Measurements from ENCODE around the gene GPC5.
A peak's percentile ranks its signal among the peaks of the same experiment; 100 is the strongest.
"Not testable (repeated sequence)": the region's sequence is repeated elsewhere in the genome, so short reads cannot be mapped to it uniquely, and the experiment has no call there.

The GPC5 gene

DNA sequence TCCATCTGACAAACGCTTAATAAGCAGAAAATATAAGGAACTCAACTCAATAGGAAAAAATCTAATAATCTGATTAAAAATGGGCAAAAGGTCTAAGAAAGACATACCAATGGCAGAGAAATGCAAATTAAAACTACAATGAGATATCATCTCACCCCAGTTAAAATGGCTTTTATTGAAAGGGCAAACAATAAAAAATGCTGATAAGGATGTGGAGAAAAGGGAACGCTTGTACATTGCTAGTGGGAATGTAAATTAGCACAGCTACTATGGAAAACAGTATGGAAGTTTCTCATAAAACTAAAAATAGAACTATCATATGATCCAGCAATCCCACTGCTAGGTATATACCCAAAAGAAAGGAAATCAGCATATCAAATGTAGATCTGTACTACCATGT, 1319.4 kb downstream of the GPC5 start:
- DNase-seq = no peak

DNA sequence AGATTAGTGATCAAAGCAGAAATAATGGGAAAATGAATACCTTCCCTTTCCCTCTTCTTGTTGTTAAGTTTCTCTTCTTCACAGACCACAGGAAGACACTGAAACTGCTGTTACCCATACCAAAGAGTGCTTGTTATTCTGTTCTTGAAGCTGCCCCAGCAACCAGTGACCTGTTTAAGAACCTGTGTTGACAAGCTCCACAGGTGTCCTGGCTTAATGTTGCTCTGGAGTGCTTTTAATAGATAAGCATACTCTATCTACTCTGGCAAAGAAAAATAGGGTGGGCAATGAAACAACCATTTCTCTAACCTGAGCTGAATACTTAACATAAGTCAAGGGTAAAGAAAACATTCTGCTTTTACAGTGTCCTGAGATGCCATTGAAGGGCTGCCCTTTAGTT, 1321.4 kb downstream of the GPC5 start:
- no peak for DNase-seq

DNA sequence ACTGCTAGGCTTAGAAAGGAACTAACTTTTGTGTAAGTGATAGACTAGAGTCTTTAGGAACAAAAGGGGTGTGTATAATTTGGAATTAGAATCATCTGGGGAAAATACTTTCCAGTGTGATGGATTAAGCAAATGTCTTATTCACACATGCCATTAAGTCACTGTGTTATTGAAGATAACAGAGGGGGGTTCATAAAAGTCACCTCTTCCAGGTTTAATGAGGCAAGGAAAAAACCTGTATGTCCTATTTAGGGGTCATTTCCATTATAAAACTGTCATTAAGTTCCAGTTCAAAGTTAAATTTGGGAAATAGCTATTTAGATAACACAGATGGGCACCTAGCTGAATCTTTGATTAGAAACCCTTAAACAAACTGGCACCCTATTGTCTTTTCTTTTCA, 1323.2 kb downstream of the GPC5 start:
- no peak for DNase-seq

DNA sequence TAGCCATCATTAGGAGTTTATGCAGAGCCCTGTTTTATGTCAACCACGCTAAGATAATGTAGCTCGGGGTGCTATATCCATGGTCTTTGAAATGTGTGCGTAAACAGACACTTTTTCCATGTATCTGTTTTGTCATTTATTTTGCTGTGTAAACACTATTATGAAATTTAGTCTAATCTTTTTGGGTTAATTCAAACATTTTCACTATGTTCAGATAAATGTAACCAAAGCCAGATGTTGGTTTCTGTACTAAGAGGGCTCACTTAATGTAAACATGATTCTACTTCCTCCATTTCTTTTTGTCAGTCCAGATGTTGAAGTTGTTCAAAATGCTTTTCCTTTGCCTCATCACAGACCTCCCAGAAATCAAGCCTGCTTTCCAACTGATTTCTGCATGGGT, 1328.7 kb downstream of the GPC5 start:
- DNase-seq = no peak

DNA sequence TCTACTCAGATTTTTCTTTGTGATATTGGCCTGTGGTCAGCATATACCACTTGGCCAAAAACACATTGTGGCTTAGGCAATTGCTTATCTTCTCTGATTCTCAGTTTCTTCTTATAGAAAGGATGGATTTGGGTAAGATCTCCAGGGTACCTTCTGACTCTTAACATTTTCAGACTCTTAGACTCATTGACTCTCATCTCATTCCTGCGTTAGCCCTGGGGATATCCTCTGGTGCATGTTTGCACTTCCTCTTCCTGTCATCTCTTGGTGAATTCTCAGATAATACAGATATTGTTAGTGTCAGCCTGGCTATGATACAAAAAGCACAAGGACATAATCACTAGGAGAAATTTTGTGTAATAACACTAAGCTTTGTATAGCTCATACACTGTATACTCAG, 1335.6 kb downstream of the GPC5 start:
- DNase-seq = no peak

DNA sequence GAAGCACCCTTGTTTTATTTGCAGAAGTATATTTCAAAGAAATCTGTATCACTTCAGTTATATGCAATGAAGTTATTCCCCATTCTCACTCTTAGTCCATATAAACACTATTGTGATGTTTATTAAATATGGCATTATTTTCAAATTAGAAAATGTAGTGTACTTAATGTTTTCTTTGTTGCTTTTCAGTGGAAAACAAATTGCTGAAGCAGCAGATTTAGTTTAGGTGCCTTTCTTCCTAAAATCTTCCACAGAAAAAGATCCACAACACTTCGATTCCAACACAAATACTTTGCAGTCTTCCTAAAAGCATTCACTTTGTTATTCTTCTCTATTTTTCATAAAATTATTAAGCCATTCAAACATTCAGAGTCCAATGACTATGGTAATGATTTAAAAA, 1336.1 kb downstream of the GPC5 start:
- DNase-seq = no peak

DNA sequence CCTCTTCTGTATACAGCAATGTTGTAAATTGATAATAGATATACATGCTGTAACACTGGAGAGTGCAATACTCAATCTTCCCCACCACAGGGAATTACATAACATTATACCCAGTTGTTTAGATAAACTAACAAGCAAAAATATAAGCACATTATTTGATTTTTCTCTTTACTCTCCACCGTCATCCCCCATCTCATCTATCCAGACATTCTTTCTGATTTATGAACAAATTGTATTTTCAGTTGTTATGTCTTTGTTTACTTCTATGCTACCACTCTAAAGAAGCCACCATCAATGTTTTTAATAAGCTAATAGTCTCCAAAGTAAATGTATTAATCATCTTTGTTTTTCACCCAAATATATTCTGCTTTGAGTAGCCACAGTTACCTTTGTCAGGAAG, 1337.5 kb downstream of the GPC5 start:
- DNase-seq = no peak

DNA sequence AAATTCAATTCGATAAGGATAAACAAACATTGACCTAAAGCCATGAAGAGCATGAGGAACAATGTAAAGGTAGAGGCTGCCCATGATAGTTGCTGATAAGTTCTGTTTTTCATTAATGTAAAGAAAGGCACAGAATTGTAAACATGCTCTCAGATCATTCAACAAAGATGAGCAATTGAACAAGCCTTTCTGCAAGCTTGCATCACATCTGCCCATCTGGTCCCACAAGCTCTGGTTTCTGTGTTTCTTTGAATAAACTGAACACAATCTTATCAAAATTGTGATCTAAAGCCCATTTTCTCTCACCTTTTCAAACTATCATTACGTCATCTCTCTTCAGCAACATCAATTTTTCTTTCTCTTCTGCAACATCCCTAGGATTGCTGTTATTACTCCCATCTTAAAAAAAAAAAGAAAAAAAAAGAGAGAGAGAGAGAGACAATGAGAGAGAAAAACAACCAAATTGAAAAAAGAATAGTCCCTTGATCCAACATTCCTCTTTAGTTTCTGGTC, 1340.9 kb downstream of the GPC5 start:
- DNase-seq = no peak

DNA sequence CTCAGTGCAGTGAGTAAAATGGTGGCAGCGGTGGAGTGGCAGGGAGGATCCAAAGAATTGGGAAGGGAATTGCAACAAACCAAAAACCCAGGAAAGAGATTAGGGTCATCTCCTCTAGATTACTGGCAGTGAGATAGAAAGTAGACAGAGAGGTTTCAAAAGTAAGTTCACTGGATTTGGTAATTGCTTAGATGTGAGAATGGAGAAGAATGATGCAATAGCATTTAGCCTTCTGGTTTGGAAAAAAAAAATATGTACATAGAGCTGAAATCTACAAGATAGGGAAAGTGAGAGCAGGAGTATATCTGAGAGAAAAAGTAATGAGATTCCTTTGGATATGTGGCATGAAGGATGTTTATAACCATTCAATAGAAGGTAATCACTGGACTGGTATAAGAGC, 1345.6 kb downstream of the GPC5 start:
- no peak for DNase-seq

DNA sequence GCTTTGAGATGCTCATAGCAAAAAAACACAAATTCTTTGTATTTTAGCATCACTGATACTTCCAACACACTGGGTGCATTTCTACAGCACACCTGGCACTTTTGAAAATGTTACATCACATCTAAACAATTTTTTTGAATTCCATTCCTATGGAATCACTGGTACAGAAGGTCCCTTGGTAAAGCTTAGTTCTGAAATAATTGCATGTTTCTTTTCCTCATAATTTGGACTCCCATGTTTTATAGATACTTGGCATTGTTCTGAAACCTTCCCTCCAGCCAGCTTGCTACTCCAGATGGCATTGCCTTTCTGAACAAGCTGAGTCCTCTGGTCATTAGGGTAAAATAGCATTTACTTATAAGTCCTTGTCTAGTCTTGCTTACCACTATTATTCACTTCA, 1346.8 kb downstream of the GPC5 start:
- no peak for DNase-seq

DNA sequence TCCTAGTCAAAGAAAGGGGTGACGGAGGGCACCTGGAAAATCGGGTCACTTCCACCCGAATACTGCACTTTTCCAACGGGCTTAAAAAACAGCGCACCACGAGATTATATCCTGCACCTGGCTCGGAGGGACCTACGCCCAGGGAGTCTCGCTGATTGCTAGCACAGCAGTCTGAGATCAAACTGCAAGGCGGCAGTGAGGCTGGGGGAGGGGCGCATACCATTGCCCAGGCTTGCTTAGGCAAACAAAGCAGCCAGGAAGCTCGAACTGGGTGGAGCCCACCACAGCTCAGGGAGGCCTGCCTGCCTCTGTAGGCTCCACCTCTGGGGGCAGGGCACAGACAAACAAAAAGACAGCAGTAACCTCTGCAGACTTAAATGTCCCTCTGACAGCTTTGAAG, 1354.3 kb downstream of the GPC5 start:
- DNase-seq = not testable (repeated sequence)

DNA sequence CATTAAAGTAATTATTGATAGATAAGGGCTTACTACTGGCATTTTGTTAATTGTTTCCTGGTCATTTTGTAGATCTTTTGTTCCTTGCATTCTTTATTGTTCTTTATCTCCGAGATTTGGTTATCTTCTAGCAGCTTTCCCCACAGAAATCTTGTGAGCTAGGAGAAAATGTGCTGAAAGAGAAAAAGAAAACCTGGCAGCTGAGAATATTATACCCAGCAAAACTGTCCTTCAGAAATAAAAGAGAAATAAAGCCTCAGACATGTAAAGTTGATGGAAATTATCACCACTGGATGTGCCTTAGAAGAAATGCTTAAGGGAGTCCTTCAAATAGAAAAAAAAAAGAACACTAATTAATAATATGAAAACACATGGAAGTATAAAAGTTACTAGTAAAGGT, 1363.3 kb downstream of the GPC5 start:
- DNase-seq = no peak

DNA sequence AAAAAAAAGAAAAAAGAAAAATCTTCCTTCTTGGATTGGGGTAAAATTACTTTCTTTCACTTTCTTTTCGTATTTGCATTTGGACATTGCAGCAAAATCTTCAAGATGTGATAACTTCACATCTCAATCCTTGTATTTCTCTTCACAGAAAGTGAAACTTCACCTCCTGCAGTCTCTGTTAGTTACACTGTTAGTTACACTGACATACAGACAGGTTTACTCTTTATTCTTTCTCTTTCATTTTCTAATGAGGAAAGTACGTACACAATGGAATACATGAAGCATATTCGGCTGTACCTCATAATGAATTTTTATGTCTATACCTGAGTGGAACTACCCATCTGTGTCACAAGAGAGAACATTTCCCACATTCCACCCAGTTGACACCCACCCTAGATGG, 1369.0 kb downstream of the GPC5 start:
- DNase-seq = no peak

DNA sequence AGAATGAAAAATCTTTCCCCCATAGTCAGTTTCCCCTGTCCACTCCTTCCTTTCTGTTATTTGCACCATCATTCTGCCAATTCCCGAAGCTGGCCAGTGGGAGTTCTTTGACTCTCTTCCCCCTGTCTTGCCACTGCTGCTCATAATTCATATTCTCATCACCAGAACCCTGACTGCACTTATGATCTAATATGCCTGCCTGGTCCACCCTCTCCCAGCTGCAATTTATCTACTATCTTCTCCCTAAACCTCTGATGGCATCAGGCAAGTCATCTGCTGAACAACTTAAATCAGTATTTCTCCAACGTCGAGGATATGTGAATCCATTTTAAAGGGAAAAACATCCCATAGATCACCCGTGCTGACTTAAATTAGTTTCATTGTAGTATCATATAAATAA, 1370.2 kb downstream of the GPC5 start:
- no peak for DNase-seq

DNA sequence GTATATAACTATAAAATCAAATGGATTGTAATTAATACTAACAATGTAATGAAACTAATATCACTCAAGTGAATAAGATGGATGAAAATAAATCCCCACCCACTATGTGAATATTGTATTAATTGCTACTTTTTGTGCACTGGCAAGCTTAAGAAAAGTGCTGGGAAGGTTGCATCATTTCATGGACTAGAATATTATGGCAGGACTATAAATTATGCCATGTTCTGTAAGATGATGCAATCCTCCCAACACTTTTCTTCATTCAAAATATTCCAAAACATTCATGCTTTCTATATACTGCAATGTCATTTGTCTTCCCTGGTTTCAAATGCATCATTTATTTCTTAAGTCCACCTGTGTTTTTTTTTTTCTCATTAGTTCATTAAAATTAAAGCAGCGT, 1370.6 kb downstream of the GPC5 start:
- DNase-seq = no peak

DNA sequence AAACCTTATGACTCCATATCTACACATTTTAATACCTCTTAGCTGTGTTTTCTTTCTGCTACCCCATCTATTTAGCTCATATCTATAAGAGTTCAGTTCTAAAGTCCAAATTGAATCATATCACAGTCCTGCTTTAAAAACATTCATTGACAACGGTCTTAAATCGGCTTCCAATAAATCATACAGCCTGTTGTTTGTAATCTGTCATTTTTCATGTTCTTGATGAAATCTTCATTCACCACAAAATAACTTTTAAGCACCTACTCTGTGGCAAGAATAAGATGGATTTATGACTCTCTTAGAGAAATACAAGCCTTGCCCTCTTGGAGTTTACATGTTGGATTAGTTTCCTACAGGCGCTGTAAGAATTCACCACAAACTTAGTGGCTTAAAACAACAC, 1377.2 kb downstream of the GPC5 start:
- DNase-seq = no peak

DNA sequence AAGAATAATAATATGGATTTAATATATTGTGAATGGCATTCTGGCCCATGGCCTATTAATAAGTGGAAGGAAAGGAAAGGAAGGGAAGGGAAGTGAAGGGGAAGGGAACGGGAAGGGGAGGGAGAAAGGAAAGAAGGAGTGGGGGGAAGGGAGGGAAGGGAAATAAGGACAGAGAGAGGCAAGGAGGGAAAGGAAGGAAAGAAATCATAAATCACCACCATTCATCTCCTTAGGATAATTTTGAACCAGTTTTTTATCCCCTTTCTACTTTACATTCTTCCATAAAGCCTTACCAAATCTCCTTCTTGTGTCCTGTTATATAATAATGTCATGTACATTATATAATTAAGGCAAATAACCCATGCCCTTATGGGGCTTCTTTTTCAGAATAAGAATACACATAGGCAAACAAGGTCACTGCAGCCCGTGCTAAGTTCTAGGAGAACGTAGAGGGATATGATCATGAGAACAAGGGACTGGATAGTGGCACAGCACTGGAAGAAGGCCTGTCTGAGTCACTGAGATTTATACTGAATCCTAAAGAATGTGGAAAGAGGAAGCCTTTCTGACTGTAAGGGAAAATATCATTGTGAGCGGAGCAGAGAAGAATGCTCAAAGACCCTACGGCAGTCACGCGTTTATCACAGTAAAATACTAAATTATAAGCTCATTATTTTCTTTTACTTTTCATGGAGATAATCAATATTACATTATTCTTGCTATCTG, 1383.7 kb downstream of the GPC5 start:
- no peak for DNase-seq

DNA sequence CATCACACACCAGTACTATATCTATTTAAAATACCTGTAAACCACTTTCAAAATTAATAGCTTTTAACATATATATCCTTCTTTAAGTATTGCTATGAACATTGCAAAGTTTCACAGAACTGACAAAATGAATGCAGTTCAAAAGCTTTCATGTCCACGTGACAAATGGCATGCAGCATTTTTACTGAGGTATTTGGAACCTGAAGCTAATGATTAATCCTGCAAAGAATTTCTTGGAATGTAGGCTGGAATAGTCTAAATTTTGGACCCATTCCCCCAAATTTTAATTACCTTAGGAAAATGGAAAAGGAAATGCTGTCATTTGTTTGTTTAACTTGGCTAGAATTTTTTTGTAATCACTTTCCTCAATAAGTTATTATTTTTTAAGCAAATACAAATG, 1404.4 kb downstream of the GPC5 start:
- DNase-seq = no peak

DNA sequence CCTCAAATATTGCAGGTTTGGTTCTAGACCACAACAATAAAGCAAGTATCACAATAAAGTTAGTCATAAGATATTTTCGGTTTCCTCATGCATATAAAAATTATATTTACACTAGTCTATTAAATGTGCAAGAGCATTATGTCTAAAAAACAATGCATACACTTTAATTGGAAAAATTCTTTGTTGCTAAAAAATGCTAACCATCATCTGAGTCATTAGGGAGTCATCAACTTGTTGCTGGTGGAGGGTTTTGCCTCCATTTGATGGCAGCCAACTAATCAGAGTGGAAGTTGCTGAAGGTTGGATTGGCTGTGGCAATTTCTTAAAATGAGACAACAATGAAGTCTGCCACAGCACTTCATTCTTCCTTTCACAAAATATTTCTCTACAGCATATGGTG, 1405.9 kb downstream of the GPC5 start:
- no peak for DNase-seq

DNA sequence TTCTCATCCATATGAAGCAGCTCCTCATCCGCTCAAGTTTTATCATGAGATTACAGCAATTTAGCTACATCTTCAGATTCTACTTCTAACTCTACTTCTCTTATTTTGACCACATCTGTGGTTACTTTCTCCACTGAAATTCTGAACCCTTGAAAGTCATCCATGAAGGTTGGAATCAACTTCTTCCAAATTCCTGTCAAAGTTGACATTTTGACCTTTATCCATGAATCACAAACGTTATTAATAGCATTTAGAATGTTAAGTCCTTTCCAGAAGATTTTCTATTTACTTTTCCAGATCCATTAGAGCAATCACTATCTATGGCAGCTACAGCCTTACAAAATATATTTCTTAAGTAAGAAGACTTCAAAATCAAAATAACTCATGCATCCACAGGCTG, 1406.5 kb downstream of the GPC5 start:
- DNase-seq = no peak

DNA sequence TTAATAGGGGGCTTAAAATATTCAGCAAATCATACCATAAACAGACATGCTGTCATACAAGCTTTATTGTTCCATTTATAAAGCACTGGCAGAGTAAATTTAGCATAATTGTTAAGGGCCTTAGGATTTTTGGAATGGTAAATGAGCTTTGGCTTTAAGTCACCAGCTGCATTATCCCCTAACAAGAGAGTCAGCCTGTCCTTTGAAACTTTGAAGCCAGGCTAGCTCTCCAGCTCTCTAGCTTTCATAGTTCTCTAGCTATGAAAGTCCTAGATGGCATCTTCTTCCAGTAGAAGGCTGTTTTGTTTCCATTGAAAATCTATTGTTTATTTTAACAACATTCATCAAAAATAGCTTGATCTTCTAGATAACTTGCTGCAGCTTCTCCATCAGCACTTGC, 1407.3 kb downstream of the GPC5 start:
- no peak for DNase-seq

DNA sequence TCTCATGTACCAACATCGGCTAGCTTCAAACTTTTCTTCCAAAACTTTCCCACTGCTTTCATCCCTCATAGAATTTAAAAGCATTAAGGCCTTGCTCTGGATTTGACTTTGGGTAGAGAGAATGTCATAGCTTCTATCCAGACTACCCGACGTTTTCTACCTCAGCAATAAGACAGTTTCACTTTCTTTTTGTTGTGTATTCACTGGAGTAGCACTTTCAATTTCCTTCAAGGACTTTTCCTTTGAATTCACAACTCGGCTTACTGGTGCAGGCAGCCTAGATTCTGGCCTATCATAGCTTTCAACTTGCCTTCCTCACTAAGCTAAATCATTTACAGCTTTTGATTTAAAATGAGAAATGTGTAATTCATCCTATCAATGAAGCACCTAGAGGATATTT, 1407.8 kb downstream of the GPC5 start:
- DNase-seq = peak; percentile 32

DNA sequence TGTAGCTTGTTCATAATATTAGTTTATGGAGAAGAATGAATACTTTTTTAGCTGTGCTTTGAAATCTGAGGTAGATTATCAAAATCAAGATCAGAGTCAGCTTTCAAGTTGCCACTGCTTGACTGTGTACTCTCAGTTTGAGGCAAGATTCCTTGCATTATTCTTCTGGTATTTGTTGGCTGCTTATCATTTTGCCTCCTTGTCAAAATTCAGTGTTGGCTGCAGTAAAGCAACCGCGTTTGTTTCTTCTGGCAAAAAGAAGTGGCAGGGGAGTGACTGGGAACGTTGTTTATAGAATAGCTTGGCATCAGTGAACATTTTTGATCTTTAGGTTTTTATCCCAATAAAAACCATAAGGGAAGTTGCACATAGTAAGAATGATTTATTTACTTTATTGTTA, 1408.9 kb downstream of the GPC5 start:
- DNase-seq = no peak

DNA sequence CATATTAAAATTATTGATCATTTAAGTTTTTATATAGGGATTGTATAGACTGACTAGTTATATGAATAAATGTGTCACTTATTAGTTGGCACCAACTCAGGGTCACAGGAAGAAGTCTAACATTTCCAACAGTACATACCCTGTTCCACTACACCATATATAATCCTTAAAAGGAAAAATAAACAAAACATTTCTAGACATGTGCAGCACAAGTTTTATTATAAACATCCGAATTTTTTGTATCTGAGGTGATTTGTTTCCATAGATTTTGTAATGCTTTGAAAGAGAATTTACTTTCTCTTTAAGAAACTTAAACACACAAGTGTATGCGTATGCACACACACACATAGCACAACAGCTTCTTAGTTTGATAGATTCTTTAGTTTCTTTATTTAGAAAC, 1409.5 kb downstream of the GPC5 start:
- DNase-seq = no peak

DNA sequence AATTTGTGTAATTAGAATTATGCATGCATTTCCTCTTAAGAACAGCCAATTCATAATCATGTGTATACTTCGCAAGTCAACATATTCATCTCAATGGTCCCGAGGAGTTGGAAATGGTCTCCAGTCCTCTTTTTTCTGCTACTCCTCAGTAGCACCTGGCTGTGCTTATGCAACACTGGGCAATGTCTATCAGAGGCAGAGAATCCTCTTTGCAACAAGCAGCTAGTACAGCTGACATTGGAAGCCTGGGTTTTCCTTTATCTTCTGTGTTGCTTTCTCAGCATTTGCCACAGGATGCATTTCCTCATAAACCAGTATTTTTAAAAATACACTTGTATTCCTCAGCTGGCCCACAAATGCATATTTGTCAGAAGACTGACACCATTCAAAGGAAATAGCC, 1422.9 kb downstream of the GPC5 start:
- DNase-seq = no peak

DNA sequence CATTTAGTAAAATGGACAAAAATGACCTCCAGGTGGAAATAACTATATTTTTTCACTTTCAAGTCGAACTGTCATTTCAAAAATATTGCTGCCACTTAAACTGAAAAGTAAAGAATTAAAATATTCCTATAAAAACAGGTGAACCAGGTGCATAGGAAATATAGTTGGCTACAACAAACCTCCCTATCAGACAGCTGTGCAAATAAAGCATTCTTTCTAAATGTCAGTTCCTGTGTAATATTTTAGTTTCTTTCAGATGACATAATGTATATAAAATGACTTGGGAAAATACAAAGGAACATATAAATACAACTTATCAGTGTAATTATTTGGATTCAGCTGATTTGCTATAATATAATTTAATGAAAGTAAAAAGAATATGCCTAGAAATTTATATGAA, 1424.6 kb downstream of the GPC5 start:
- DNase-seq = no peak
